ENCODE results near the gene ST7. TPM values are rescaled to one million over a fixed set of nuclear protein-coding genes. Genes with fewer than 3 reads are reported as not detected.

The ST7 gene
- total and polyA plus RNA-seq, 2 of the 13 experiments (the other 11 are each of a cell fraction or from before 2014, with no cell fraction given) = 17.3 to 23.5 TPM

GRCh38 chr7:117146059-117146458 is 192.8 kb downstream of the ST7 start:
- in situ Hi-C loops (cut with HindIII; ENCODE audit: extremely low pct_ligation_motif_present, low pct_unique_long_range_greater_than_20kb) (no loop called here), intact Hi-C loops (cut with micrococcal nuclease; ENCODE audit: unreplicated experiment) (no loop called here)
- Histone ChIP-seq H3K9ac (ENCODE audit: insufficient read depth, low read depth, low read length) (no peak overlapping the region), H3K4me3 (replicated peaks in 1 of 3; ENCODE audit: insufficient read depth in 1 of 3, low read depth in 2 of 3, low read length in 3 of 3) (no peak overlapping the region), H3K79me2 (ENCODE audit: insufficient read depth, low read length) (no peaks in the 10 kb centered on the region), H4K20me1 (ENCODE audit: insufficient read depth, low read length) (no peaks in the 10 kb centered on the region), H3K36me3 (replicated peaks in 1 of 2; ENCODE audit: control insufficient read depth in 1 of 2, insufficient read depth in 2 of 2, low read length in 2 of 2) (peaks cover 0 to 4% of the 10 kb centered on the region in 2 experiments; a peak in 1 of 5 replicates), H3K27ac (ENCODE audit: extremely low read length, insufficient read depth, low read length) (no peak overlapping the region), H3K27me3 (ENCODE audit: control insufficient read depth in 1 of 2, insufficient read depth in 2 of 2, low read length in 2 of 2) (no peaks in the 10 kb centered on the region), H2AFZ (ENCODE audit: low read length) (no peak overlapping the region), H3K9me3 (ENCODE audit: low read length) (no peaks in the 10 kb centered on the region), H3K4me1 (ENCODE audit: insufficient read depth, low read length) (peaks cover 9% of the 10 kb centered on the region), H3K4me2 (ENCODE audit: low read depth, low read length) (no peak overlapping the region)
- DNase-seq (ENCODE audit: low spot score) (no peak), FAIRE-seq (no peak), ATAC-seq (no peak)
- POLR2A ChIA-PET = no interaction called here
- CTCF ChIA-PET (ENCODE audit: low intra/inter-chr PET ratio, low total read pairs) = no interaction called here
- 100% methylated on average over 1 of the region's 1 CpG for WGBS (ENCODE audit: low lambda C conversion rate)
- BruUV-seq (replicated peaks) = no TSS peak
- TF ChIP-seq ZNF142 (CRISPR knock-in tag; IDR thresholded peaks at IDR 0.05) (no peak), ZNF784 (CRISPR knock-in tag; IDR thresholded peaks at IDR 0.05; ENCODE audit: borderline replicate concordance) (no peak), TFDP1 (CRISPR knock-in tag; IDR thresholded peaks at IDR 0.05; ENCODE audit: borderline replicate concordance) (no peak), DMTF1 (CRISPR knock-in tag; IDR thresholded peaks at IDR 0.05) (no peak), ZBTB10 (CRISPR knock-in tag; IDR thresholded peaks at IDR 0.05; ENCODE audit: borderline replicate concordance) (no peak), BCL6 (CRISPR knock-in tag; IDR thresholded peaks at IDR 0.05) (no peak), ZSCAN20 (CRISPR knock-in tag; IDR thresholded peaks at IDR 0.05; ENCODE audit: borderline replicate concordance) (no peak), ZSCAN21 (CRISPR knock-in tag; IDR thresholded peaks at IDR 0.05; ENCODE audit: borderline replicate concordance) (no peak), EHMT2 (IDR thresholded peaks at IDR 0.05; ENCODE audit: borderline replicate concordance, low read depth, low read length) (no peak)
